ENCODE measurements around the gene INSR.
"Not testable (repeated sequence)": the region's sequence is repeated elsewhere in the genome, so short reads cannot be mapped to it uniquely, and the experiment has no call there.

Gene INSR

DNA sequence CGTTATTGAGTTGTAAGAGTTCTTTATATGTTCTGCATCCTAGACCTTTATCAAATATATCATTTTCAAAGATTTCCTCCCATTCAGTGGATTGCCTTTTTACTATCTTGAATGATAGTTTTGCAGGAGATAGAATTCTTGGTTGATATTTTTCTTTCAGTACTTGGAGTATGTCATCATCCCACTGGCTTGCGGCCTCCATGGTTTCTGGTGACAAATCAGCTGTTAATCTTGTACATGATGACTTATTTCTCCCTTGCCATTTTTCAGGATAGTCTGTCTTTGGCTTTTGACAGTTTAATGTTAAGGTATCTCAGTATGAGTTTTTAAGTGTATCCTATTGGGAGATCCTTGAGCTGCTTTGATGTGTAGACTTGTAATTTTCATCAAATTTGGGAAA lies 216.2 kb downstream of the INSR start:
- DNase-seq = no peak

DNA sequence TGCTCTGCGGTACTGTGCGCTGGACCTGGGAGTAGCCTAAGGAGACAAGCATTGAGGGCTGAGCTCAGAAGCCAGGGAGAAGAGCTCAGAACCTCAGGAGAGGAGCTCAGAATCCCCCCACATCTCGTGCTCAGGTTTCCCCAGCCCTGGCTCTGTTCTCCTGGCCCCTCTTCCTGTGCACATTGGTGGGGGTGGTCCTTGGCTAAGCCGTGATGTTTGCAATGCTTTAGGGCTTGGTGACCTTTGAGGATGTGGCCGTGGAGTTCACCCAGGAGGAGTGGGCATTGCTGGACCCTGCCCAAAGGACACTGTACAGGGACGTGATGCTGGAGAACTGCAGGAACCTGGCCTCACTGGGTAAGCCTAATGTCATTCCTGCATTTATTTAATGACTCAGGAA lies 218.1 kb downstream of the INSR start:
- no peak for DNase-seq

DNA sequence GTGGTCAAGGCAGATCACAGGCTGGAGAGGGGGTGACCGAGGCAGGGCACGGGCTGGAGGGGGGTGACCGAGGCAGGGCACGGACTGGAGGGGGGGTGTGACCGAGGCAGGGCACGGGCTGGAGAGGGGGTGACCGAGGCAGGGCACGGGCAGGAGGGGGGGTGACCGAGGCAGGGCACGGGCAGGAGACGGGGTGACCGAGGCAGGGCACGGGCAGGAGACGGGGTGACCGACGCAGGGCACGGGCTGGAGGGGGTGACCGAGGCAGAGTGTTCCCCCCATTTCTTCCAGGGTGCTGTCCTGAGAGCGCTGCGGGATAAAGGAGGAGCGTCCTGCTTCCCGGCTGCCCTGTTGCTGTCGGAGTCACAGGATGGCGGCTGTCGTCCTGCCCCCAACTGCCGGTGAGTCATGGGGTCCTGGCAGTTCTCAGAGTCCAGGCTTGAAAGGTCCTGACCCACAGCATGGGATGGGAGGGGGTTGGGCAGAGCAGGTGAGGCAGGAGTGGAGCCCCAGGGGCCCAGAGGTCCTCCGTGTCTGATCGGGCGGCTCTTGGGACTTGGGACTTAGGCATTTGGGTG lies 219.4 kb downstream of the INSR start:
- DNase-seq = no peak

DNA sequence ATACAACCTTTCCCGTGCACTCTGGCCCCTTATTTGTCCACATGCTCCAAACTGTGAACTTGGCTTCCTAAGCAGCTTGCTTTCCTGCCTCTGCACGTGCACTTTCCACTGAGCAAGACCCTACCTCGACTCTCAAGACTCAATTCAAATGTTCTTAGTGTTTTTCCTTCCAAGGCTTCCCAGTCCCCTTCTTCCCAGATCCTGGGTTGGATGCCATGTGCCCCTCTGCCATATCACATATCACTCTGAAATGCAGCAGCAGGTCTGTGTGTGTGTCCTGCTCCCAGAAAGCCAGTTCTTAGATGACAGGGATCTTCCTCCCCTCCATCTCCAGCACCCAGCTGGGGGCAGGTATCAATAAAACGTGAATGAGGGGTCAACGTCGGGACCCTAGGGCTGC lies 221.7 kb downstream of the INSR start:
- no peak for DNase-seq

DNA sequence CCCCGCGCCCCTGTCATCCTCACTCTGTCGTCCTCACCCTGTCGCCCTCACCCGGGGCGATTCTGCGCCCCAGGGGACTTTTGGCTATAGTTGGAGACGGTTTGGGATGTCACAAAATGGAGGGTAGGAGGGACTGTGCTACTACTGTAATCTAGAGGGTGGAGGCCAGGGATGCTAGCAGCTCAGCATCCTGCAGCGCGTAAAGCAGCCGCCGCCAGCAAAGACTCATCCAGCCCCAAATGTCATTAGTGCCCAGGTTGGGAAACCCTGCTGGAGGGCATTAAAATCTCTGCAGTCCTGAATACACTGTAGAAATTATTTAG lies 224.3 kb downstream of the INSR start:
- no peak for DNase-seq

DNA sequence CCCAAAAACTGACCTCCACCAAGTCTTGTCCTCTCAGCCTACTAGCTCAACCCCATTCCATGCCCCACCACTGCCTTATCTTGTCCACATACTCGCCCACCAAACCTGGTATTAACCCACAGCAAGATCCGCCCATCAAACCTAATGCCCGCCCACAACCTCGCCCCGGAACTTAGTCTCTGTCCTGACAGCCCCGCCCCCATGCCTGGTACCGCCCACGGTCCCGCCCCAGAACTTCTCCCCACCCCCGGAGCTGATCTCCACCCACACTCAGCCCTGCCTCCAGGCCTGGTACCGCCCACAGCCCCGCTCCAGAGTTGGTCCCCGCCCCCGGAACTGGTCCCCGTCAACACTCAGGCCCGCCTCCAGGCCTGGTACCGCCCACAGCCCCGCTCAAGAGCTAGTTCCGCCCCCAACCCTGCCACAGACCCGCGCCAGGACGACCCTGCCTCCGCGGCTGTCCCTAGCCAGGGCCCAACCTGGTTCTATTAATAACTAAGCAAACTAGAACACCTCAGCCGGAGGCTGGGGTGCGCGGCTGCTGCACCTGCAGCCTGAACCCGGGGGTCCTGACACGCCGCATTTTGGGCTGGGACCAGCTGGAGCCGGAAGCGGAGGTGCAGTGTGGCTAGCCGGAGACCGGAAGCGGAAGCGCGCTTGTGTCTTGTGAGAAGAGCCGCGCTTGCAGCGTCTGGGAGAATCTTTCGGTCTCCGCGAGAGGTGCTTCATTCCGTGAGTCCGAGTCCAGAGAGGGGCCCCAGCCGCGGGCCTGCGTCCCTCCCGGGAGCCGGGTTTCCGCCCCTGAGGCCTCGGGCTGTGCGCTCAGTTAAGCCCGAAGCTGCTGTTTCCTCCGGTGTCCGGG lies 224.9 kb downstream of the INSR start, which contains the start of gene ZNF557:
TSS of gene ZNF557 (plus strand) at position 662 of the 862 bp plus-strand sequence. CDS start 5,372 bp downstream, outside the sequence.
- DNase-seq = peak; percentile 99

DNA sequence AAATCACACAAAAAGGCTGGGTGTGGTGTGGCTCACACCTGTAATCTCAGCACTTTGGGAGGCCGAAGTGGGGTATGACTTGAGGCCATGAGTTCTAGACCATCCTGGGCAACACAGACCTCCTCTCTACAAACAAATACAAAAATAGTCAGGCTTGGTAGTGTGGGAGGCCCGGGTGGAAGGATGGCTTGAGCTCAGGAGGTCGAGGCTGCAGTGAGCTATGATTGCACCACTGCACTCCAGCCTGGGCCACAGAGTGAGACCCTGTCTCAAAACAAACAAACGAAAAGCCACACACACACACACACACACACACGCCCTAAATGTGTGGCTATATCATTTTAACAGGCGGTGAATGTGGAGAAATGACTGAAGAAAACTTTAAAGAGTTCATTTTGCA lies 225.6 kb downstream of the INSR start:
- no peak for DNase-seq

DNA sequence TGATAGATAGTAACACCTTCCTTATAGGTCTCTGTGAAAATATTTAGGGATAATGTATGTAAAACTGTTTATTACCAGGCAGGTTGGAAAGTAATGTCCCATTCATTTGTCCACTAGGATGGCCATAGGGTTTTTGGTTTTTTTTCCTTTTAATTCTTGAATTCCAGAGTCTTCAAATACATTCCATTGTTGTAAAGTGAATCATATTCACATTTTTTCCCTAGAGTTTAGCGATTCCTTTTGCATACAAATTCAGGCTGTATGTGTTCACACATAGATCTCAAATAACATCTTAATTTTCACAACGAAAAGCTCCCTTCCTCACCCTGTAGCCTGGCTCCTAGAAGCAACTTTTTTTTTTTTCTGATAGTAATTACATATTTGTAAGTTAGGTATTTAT lies 226.5 kb downstream of the INSR start:
- DNase-seq = no peak

DNA sequence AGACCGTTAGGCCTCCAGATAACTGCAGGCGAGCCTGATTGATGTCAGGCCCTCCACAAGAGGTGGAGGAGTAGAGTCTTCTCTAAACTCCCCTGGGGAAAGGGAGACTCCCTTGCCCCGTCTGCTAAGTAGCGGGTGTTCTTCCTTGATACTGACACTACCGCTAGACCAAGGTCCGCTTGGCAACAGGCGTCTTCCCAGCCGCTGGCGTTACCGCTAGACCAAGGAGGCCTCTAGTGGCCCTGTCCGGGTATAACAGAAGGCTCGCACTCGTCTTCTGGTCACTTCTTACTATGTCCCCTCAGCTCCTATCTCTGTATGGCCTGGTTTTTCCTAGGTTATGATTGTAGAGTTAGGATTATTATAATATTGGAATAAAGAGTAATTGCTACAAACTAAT lies 227.1 kb downstream of the INSR start:
- DNase-seq = not testable (repeated sequence)

DNA sequence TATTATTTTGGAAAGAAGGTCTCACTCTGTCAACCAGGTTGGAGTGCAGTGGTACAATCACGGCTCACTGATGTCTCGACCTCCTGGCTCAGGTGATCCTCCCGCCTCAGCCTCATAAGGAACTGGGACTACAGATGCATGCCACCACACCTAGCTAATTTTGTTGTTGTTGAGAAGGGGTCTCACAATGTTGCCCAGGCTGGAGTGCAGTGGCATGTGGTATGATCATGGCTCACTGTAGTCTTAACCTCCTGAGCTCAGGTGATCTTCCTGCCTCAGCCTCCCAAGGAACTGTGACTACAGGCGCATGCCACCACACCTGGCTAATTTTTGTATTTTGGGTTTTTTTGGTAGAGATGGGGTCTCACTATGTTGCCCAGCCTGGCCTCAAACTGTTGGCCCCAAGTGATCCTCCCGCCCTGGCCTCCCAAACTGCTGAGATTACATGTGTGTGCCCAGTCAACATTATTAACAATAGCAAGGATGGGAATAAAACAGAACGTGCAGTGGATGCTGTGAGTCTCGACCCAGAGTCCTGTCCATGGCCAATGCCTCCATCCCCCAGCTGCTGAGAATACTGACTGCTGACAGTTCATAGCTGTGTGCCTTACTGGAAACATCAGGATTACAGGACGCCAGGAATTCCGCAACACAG lies 230.3 kb downstream of the INSR start:
- DNase-seq = no peak

DNA sequence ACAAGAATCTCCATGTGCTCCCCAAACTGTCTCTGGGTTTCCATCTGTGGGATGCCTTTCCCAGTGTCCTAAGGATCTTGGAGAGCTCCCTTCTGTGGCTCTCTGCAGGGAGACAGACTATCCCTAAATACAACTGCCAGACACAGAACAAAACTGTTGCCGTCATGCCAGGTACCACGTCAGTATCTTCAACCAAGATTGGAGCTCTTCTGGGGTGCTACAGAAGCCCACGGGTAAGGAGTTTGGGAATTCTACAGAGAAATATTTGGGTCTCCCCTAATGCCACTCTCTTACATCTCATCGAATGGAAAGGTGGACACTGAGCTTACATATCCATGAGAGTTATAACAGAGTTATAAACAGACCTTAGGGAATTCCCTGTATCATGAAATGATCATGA lies 230.9 kb downstream of the INSR start:
- no peak for DNase-seq
